HG03460 (cell line): ENCODE data around the gene CADPS2.

Experiments
- ATAC-seq: cut with Tn5 transposase; IDR thresholded peaks from one replicate; pipeline ENCODE4 v1.9.1; 2021; ENCODE audit not compliant: unreplicated experiment

The CADPS2 gene

GRCh38 chr7:122618585-122619189, 267.6 kb downstream of the CADPS2 start:
- ATAC-seq: no peak

- no peak for ATAC-seq
Measured at GRCh38 chr7:122616951-122617350, 269.3 kb downstream of the CADPS2 start.

- no peak for ATAC-seq
Measured at GRCh38 chr7:122605929-122606328, 280.3 kb downstream of the CADPS2 start.

GRCh38 chr7:122604251-122604650, 282.0 kb downstream of the CADPS2 start:
- ATAC-seq: no peak

GRCh38 chr7:122602800-122603199, 283.5 kb downstream of the CADPS2 start:
- ATAC-seq: no peak

GRCh38 chr7:122600630-122601029, 285.6 kb downstream of the CADPS2 start:
- no peak for ATAC-seq

- no peak for ATAC-seq
Measured at GRCh38 chr7:122600042-122600441, 286.2 kb downstream of the CADPS2 start.

GRCh38 chr7:122597277-122597676, 289.0 kb downstream of the CADPS2 start:
- no peak for ATAC-seq

- ATAC-seq: no peak
Measured at GRCh38 chr7:122595885-122596284, 290.4 kb downstream of the CADPS2 start.

GRCh38 chr7:122588621-122589020, 297.6 kb downstream of the CADPS2 start:
- no peak for ATAC-seq

GRCh38 chr7:122584676-122585251, 301.5 kb downstream of the CADPS2 start:
- ATAC-seq: no peak

- no peak for ATAC-seq
Measured at GRCh38 chr7:122578350-122578749, 307.9 kb downstream of the CADPS2 start.

- no peak for ATAC-seq
Measured at GRCh38 chr7:122577449-122578003, 308.7 kb downstream of the CADPS2 start.

GRCh38 chr7:122572706-122573105, 313.6 kb downstream of the CADPS2 start:
- ATAC-seq: no peak

- ATAC-seq: no peak
Measured at GRCh38 chr7:122561326-122561725, 324.9 kb downstream of the CADPS2 start.

- no peak for ATAC-seq
Measured at GRCh38 chr7:122556873-122557542, 329.3 kb downstream of the CADPS2 start.

GRCh38 chr7:122556219-122556618, 330.0 kb downstream of the CADPS2 start:
- ATAC-seq: no peak

GRCh38 chr7:122553761-122554160, 332.5 kb downstream of the CADPS2 start:
- no peak for ATAC-seq

GRCh38 chr7:122552769-122553168, 333.5 kb downstream of the CADPS2 start:
- no peak for ATAC-seq

- no peak for ATAC-seq
Measured at GRCh38 chr7:122550545-122550944, 335.7 kb downstream of the CADPS2 start.

GRCh38 chr7:122549578-122549977, 336.7 kb downstream of the CADPS2 start:
- ATAC-seq: no peak

- no peak for ATAC-seq
Measured at GRCh38 chr7:122546496-122546895, 339.8 kb downstream of the CADPS2 start.
